WERI-Rb-1 (cell line): ENCODE measurements around the gene NDRG3.

Source experiments
- DNase-seq: peaks from one replicate; pipeline ENCODE4 v3.0.0-alpha.2; 2020
- H3K27ac ChIP-seq: fragments of 250-450 bp; sonication (Bioruptor Pico); 2 replicates; pipeline ENCODE4 v1.5.1; 2020; ENCODE audit warnings: mild to moderate bottlenecking, moderate library complexity
- H3K27me3 ChIP-seq: fragments of 250-450 bp; sonication (Bioruptor Pico); 2 replicates; pipeline ENCODE4 v1.5.1; 2021; ENCODE audit warnings: mild to moderate bottlenecking, low read depth, moderate library complexity; ENCODE audit not compliant: insufficient read depth, severe bottlenecking
- H3K36me3 ChIP-seq: fragments of 250-450 bp; sonication (Bioruptor Pico); 2 replicates; pipeline ENCODE4 v1.5.1; 2020; ENCODE audit warnings: mild to moderate bottlenecking, moderate library complexity
- H3K4me3 ChIP-seq: 2 replicates; pipeline ENCODE4 v1.5.1; 2011; ENCODE audit warnings: low read depth, mild to moderate bottlenecking, control low read depth, low read length
- H3K9me3 ChIP-seq: fragments of 250-450 bp; sonication (Bioruptor Pico); 2 replicates; pipeline ENCODE4 v1.5.1; 2021; ENCODE audit warnings: mild to moderate bottlenecking, moderate library complexity; ENCODE audit not compliant: severe bottlenecking
- TF ChIP-seq, protein P1 (sequence below): IDR thresholded peaks from 2 replicates; pipeline ENCODE4 v1.5.1; 2011; ENCODE audit warnings: low read depth, mild to moderate bottlenecking, control low read depth, inconsistent platforms, low read length

NDRG3 gene

DNA sequence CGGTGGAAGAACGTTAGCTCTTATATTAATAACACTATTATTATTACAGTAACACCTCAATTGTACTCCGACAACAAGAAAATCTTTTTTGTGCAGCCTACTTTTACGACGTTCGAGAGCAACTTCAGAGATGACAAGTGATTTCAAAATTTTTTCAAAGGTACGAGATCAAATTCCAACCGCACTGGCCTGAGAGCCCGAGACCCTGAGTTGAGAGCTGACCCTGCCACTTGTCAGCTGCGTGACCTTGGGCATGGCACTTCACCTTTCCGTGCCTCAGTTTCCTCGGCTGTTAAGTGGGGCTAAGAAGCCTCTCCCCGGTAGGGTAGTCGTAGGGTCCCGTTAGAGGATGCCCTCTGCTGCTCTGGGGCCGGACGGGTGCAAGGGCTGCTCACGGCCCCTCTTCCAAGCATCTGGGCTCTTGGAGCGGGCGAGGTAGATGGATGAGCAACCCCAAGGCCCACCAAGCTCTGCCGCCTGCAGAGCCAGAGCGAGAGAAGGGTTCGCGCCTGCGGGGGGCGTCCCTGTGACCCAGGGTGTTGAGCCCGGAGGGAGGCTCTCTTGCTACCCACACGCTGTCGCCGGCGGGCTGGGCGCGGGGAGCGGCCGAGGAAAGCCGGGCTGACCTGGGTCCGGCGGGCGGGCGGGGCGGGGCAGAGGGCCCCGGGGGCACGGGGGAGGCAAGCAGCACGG is 510 bp downstream of the NDRG3 start:
- H3K4me3 ChIP-seq = peak overlapping the region; percentile 72
- peaks cover 4% of the 10 kb centered on the region; the same call in 1 of the 2 replicates for H3K36me3 ChIP-seq
- H3K27me3 ChIP-seq = no peaks in the 10 kb centered on the region
- H3K9me3 ChIP-seq = no peaks in the 10 kb centered on the region
- H3K27ac ChIP-seq = peak overlapping the region; percentile 30; the same call in 1 of the 2 replicates
- peak; percentile 48 for DNase-seq
- TF ChIP-seq, protein P1, sequence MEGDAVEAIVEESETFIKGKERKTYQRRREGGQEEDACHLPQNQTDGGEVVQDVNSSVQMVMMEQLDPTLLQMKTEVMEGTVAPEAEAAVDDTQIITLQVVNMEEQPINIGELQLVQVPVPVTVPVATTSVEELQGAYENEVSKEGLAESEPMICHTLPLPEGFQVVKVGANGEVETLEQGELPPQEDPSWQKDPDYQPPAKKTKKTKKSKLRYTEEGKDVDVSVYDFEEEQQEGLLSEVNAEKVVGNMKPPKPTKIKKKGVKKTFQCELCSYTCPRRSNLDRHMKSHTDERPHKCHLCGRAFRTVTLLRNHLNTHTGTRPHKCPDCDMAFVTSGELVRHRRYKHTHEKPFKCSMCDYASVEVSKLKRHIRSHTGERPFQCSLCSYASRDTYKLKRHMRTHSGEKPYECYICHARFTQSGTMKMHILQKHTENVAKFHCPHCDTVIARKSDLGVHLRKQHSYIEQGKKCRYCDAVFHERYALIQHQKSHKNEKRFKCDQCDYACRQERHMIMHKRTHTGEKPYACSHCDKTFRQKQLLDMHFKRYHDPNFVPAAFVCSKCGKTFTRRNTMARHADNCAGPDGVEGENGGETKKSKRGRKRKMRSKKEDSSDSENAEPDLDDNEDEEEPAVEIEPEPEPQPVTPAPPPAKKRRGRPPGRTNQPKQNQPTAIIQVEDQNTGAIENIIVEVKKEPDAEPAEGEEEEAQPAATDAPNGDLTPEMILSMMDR = no peak

DNA sequence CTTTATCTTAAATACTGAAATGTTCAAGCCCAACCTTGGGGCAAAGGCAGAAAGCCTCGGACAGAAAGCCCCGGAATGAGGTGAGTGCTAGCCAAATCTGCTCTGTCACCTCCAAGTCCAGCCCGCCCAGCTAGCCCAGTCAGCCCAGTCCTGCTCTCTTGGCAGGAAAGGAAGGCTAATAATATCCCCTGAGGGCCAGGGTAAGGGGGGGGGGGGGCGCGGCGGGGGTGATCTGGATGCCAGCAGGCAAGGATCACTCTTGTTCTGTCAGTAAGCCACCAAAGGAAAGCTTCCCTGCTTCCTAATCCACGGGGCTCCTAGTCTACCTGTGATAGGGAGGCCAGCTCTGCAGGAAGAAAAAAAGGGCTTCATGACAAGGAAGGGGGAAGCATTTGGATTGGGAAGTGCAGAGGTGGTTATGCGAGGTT is 1.1 kb downstream of the NDRG3 start:
- peak overlapping the region; percentile 72 for H3K4me3 ChIP-seq
- DNase-seq = peak; percentile 58
- no peaks in the 10 kb centered on the region for H3K27me3 ChIP-seq
- no peaks in the 10 kb centered on the region for H3K36me3 ChIP-seq
- TF ChIP-seq, protein P1 = no peak
- no peaks in the 10 kb centered on the region for H3K9me3 ChIP-seq
- H3K27ac ChIP-seq = peak overlapping the region; percentile 24

DNA sequence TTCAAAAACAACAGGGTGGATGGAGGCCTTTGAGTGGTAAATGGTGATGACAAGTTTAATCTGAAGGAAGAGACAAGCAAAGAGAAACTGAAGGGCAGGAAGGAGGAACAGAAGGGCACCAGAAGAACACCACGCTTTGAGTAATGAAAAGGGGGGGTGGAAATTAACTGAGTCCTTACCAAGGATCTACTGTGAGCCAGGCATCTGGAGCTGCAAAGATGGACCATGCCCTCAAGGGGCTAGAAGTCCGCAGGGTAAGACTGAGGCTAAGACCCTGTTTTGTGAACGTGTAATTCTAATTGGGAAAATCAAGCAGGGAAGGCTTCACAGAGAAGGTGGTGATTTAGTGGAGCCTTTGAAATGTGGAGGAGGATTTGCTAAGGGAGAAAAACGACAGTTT is 1.6 kb downstream of the NDRG3 start:
- DNase-seq = no peak
- Histone ChIP-seq H3K9me3 (no peaks in the 10 kb centered on the region), H3K27ac (peak overlapping the region; percentile 24), H3K27me3 (no peaks in the 10 kb centered on the region), H3K36me3 (no peaks in the 10 kb centered on the region), H3K4me3 (peak overlapping the region; percentile 19; the same call in 1 of the 2 replicates)
- TF ChIP-seq, protein P1 = no peak

DNA sequence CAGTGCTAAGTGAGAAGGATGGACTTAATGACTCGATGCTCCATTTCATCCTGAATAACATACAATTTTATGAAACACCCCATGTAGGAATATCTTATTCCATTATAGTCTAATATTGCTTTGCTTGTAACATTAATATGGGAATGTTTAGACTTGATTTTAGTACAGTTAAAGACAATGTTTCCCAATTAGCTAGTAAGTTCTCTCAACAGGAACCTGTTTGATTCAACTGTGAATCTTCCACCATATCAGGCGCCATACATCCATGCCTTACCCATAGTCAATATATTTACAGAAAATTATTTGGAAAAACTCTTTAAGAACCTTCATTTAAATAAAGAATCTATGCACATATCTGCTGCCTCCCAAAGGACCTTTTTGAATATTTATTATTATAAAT is 3.3 kb downstream of the NDRG3 start:
- Histone ChIP-seq H3K27me3 (no peaks in the 10 kb centered on the region), H3K27ac (no peak overlapping the region), H3K9me3 (no peaks in the 10 kb centered on the region), H3K36me3 (no peaks in the 10 kb centered on the region), H3K4me3 (no peak overlapping the region)
- DNase-seq = no peak
- TF ChIP-seq, protein P1 = no peak

DNA sequence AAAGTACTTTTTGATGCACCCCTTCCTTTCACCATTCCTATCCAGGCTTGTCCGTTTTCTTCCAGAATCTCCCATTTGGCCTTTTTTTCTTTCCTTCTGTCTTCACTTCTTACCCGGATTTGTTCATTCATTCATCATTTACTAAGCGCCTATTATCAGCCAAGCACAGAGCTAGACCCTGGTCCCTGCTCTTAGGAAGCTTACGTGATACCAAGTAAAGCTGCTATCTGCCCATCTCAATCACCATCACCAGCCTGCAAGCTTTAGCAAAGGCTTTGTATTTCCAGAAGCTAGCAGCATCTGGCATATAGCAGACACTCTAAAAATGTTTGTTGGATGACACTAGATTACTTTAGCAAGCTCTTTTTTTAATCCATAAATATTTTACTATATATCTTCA is 4.8 kb downstream of the NDRG3 start:
- Histone ChIP-seq H3K4me3 (no peak overlapping the region), H3K27me3 (no peaks in the 10 kb centered on the region), H3K9me3 (no peaks in the 10 kb centered on the region), H3K27ac (0 out of 2 replicates have a peak overlapping the region, but pooled peaks have one; percentile 2), H3K36me3 (no peaks in the 10 kb centered on the region)
- TF ChIP-seq, protein P1 = no peak
- DNase-seq = peak; percentile 87

DNA sequence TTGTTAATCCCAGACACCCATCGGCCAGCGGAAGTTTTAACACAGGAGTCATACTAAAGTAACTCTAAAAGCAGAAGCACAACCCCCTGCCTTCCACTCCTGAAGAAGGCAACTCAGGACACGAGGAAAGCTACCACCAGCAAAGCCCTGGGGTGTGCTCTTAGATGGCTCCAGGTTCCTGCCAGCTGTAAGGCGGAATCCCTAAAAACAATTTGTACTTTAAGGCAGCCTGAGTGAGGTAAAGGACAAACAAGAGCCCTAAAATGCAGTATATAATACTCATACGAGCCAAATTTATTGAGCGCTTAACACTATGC is 8.7 kb downstream of the NDRG3 start:
- peak overlapping the region; percentile 52 for H3K27ac ChIP-seq
- DNase-seq = no peak

More for the DNA sequence above, 8.7 kb downstream of the NDRG3 start:
- Histone ChIP-seq H3K36me3 (no peaks in the 10 kb centered on the region), H3K9me3 (no peaks in the 10 kb centered on the region), H3K4me3 (no peak overlapping the region), H3K27me3 (no peaks in the 10 kb centered on the region)
- TF ChIP-seq, protein P1 = no peak
